Panc1 (cell line): Measurements from ENCODE around the gene UBAC1. TPM values are rescaled to one million over a fixed set of nuclear protein-coding genes. Genes with fewer than 3 reads are reported as not detected.

Experiments used
- ATAC-seq: fragments of 200-7000 bp; cut with Tn5 transposase; 2 replicates; pipeline ENCODE4 v1.9.1; 2020; ENCODE audit warnings: mild to moderate bottlenecking, moderate library complexity
- BruUV-seq: library from RNA; stranded (reverse); fragments of 400-500 nt; replicated peaks from 2 replicates; lab custom pipeline; 2021; lab: Mats Ljungman, UMichigan
- CTCF ChIA-PET: fragments of 300-600 bp; sonication (Branson Sonifier 250); formaldehyde crosslinking; loops from one replicate; lab custom pipeline; 2022; ENCODE audit warnings: antibody characterized with exemption; lab: Charles Lee
- POLR2A ChIA-PET: fragments of 300-600 bp; sonication (Branson Sonifier 250); formaldehyde crosslinking; loops from one replicate; lab custom pipeline; 2022; ENCODE audit warnings: antibody characterized with exemption; lab: Charles Lee
- DNase-seq: peaks from one replicate; pipeline ENCODE4 v3.0.0-alpha.2; 2010; ENCODE audit warnings: low read depth, low spot score
- H3K27ac ChIP-seq: 2 replicates; pipeline ENCODE4 v1.5.1; 2011; ENCODE audit warnings: mild to moderate bottlenecking, low read length, inconsistent platforms
- H3K27me3 ChIP-seq: fragments of 200-500 bp; sonication (Bioruptor generic); 2 replicates; pipeline ENCODE4 v1.6.0; 2014; ENCODE audit warnings: low read length, inconsistent platforms; ENCODE audit not compliant: control insufficient read depth, insufficient read depth
- H3K36me3 ChIP-seq: fragments of 200-500 bp; sonication (Bioruptor generic); 2 replicates; pipeline ENCODE4 v1.5.1; 2014; ENCODE audit warnings: inconsistent platforms, mild to moderate bottlenecking, low read length, moderate library complexity; ENCODE audit not compliant: control insufficient read depth, insufficient read depth
- H3K4me1 ChIP-seq: 2 replicates; pipeline ENCODE4 v1.5.1; 2011; ENCODE audit warnings: inconsistent platforms, mild to moderate bottlenecking, low read length, moderate library complexity; ENCODE audit not compliant: control insufficient read depth, insufficient read depth
- H3K4me3 ChIP-seq, 2 experiments: 2 replicates each; pipeline ENCODE4 v1.5.1; 2011 to 2012; ENCODE audit warnings: low read depth in 2 of 2, low read length in 2 of 2, mild to moderate bottlenecking in 2 of 2, inconsistent platforms in 1 of 2, moderate library complexity in 1 of 2
- H3K9me3 ChIP-seq: fragments of 200-500 bp; sonication (Bioruptor generic); 2 replicates; pipeline ENCODE4 v1.5.1; 2014; ENCODE audit warnings: low read depth, mild to moderate bottlenecking, inconsistent platforms, low read length, moderate library complexity; ENCODE audit not compliant: control insufficient read depth, insufficient read depth
- POLR2AphosphoS5 ChIP-seq: IDR thresholded peaks from 2 replicates; pipeline ENCODE4 v1.6.1; 2012; ENCODE audit warnings: mild to moderate bottlenecking, low read depth, low read length, moderate library complexity
- SIN3A ChIP-seq: IDR thresholded peaks from 2 replicates; pipeline ENCODE4 v1.6.1; 2012; ENCODE audit warnings: low read depth, mild to moderate bottlenecking, low read length, moderate library complexity, borderline replicate concordance; ENCODE audit not compliant: insufficient read depth
- TCF7L2 ChIP-seq: IDR thresholded peaks from 2 replicates; pipeline ENCODE4 v1.6.1; 2011; ENCODE audit warnings: mild to moderate bottlenecking, low read depth, low read length, inconsistent platforms
- in situ Hi-C: cut with HindIII; loops from 2 replicates; pipeline ENCODE4 v1.10.0; 2016; ENCODE audit warnings: low sequenced_read_pairs, low pct_unique_long_range_greater_than_20kb
- intact Hi-C: fragments of 100-400 bp; cut with micrococcal nuclease; formaldehyde crosslinking; loops from one replicate; pipeline ENCODE4 v1.10.0; 2022; ENCODE audit not compliant: unreplicated experiment
- total RNA-seq: library from RNA; stranded (reverse); gene quantifications from one replicate; pipeline ENCODE4 v1.2.1, GENCODE V29; 2021; ENCODE audit not compliant: unreplicated experiment
- TF ChIP-seq, protein P1 (sequence below), 2 experiments: IDR thresholded peaks; 2 replicates each; pipeline ENCODE4 v1.6.1; 2011 to 2012; ENCODE audit warnings: low read depth in 2 of 2, control low read depth in 1 of 2, low read length in 1 of 2, mild to moderate bottlenecking in 1 of 2, moderate library complexity in 1 of 2; ENCODE audit not compliant: insufficient read depth in 1 of 2
- TF ChIP-seq, protein P2 (sequence below): fragments of 450-650 bp; IDR thresholded peaks from 2 replicates; pipeline ENCODE4 v1.5.1; 2017; ENCODE audit warnings: mild to moderate bottlenecking

UBAC1 gene
- total RNA-seq, 1 experiment from 2014 or later = 38.0 TPM

DNA sequence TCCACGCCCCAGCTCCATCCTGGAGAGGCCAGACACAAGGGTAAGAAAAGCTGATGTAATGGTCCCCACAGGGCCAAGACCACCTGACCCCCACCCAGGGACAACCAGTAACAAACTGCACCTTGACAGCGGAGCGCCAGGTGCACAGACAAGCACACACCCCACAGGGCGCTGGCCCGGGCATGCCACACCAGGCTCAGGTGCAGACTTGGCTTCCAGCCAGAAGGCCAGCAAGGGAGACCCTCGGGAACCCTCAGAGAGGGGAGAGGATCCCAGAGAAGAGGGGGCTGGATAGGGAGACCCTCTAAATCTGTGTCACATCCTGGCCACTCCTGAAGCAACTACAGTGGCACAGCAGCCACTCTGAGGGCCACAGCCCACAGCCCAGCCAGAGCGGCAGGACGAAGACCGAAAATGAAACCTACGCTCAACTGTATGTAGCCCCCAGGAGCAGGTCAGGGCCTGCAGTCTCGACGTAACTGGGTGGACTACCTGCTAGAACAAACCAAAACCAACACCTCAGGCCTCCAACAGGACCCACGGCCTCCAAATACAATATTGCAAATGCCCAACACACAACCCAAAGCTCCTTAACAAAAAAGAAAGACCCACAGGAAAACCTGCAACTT, 72.3 kb downstream of the UBAC1 start:
- ATAC-seq = no peak
- intact Hi-C loops (no loop called here), in situ Hi-C loops (no loop called here)

DNA sequence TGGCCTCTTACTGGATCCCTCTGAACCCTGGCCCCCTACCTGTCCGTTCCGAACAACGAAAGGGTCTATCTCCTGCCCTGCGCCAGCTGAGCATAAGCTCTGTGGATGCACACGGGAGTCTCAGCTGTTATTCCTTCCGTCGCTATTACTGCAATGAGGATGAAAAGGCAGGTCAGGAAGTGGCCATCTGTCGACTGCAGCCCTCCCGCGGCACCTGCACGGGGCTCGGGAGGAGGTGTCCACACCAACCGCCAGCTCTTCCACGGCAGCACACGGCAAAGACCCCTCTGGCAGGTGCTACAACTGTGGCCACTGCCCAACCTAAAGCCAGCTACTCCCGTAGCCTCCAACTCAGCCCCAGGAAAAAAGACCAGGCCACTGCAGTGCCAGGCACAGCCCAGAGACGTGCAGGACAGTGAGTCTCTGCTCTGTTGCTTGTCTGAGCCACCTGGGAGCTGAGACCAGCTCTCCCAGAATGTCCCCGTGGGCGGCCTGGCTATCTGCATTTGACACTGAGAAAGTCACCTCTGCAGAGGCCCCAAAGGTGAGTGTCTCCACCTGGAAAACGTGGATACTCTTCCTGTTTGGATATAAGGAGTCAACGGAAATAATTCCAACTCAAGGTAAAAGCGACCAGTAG, 72.9 kb downstream of the UBAC1 start:
- in situ Hi-C loops = no loop called here
- TF ChIP-seq, protein P1, sequence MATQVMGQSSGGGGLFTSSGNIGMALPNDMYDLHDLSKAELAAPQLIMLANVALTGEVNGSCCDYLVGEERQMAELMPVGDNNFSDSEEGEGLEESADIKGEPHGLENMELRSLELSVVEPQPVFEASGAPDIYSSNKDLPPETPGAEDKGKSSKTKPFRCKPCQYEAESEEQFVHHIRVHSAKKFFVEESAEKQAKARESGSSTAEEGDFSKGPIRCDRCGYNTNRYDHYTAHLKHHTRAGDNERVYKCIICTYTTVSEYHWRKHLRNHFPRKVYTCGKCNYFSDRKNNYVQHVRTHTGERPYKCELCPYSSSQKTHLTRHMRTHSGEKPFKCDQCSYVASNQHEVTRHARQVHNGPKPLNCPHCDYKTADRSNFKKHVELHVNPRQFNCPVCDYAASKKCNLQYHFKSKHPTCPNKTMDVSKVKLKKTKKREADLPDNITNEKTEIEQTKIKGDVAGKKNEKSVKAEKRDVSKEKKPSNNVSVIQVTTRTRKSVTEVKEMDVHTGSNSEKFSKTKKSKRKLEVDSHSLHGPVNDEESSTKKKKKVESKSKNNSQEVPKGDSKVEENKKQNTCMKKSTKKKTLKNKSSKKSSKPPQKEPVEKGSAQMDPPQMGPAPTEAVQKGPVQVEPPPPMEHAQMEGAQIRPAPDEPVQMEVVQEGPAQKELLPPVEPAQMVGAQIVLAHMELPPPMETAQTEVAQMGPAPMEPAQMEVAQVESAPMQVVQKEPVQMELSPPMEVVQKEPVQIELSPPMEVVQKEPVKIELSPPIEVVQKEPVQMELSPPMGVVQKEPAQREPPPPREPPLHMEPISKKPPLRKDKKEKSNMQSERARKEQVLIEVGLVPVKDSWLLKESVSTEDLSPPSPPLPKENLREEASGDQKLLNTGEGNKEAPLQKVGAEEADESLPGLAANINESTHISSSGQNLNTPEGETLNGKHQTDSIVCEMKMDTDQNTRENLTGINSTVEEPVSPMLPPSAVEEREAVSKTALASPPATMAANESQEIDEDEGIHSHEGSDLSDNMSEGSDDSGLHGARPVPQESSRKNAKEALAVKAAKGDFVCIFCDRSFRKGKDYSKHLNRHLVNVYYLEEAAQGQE (IDR thresholded peaks at IDR 0.05; ENCODE audit: insufficient read depth in 1 of 2, low read depth in 2 of 2, low read length in 1 of 2) = no peak
- TF ChIP-seq SIN3A (no peak), POLR2AphosphoS5 (no peak), TCF7L2 (no peak)
- TF ChIP-seq, protein P2, sequence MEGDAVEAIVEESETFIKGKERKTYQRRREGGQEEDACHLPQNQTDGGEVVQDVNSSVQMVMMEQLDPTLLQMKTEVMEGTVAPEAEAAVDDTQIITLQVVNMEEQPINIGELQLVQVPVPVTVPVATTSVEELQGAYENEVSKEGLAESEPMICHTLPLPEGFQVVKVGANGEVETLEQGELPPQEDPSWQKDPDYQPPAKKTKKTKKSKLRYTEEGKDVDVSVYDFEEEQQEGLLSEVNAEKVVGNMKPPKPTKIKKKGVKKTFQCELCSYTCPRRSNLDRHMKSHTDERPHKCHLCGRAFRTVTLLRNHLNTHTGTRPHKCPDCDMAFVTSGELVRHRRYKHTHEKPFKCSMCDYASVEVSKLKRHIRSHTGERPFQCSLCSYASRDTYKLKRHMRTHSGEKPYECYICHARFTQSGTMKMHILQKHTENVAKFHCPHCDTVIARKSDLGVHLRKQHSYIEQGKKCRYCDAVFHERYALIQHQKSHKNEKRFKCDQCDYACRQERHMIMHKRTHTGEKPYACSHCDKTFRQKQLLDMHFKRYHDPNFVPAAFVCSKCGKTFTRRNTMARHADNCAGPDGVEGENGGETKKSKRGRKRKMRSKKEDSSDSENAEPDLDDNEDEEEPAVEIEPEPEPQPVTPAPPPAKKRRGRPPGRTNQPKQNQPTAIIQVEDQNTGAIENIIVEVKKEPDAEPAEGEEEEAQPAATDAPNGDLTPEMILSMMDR = no peak
- BruUV-seq = no TSS peak
- ChIA-PET POLR2A (interaction anchor here (0.6 kb wide), 1 partner anchor 390 kb away, joined by 3 read pairs; no protein-coding TSS in a partner anchor), CTCF (no interaction called here)
- DNase-seq (no peak), ATAC-seq (no peak)
- Histone ChIP-seq H3K27me3 (no peaks in the 10 kb centered on the region), H3K9me3 (no peaks in the 10 kb centered on the region), H3K36me3 (no peaks in the 10 kb centered on the region), H3K27ac (no peak overlapping the region), H3K4me1 (peaks cover 20% of the 10 kb centered on the region), H3K4me3 (no peak overlapping the region)
- intact Hi-C loops = no loop called here

More for the DNA sequence above, 72.3 kb downstream of the UBAC1 start:
- no TSS peak for BruUV-seq
- DNase-seq = no peak
- H3K27ac ChIP-seq = no peak overlapping the region
- H3K9me3 ChIP-seq = no peaks in the 10 kb centered on the region
- no peak for TF ChIP-seq SIN3A
- TF ChIP-seq POLR2AphosphoS5 = no peak
- TF ChIP-seq, protein P1 (IDR thresholded peaks at IDR 0.05; ENCODE audit: insufficient read depth in 1 of 2, low read depth in 2 of 2, low read length in 1 of 2) = no peak
- TF ChIP-seq TCF7L2 = no peak
- TF ChIP-seq, protein P2 = no peak
- no peaks in the 10 kb centered on the region for H3K36me3 ChIP-seq
- H3K27me3 ChIP-seq = no peaks in the 10 kb centered on the region
- no peak overlapping the region for H3K4me3 ChIP-seq
- ChIA-PET CTCF (no interaction called here), POLR2A (interaction anchor here (0.6 kb wide), 1 partner anchor 389 kb away, joined by 3 read pairs; no protein-coding TSS in a partner anchor)
- peaks cover 20% of the 10 kb centered on the region for H3K4me1 ChIP-seq
